Endothelial cell (in vitro differentiated cells): ENCODE measurements around the gene PPP1R7. TPM values are rescaled to one million over a fixed set of nuclear protein-coding genes. Genes with fewer than 3 reads are reported as not detected.
A peak's percentile ranks its signal among the peaks of the same experiment; 100 is the strongest.

Experiments used
- DNase-seq: peaks from one replicate; pipeline ENCODE4 v3.0.0; 2021; ENCODE audit warnings: low spot score
- H3K27ac Mint-ChIP-seq: one replicate; pipeline ENCODE4 v1.8.0; 2021; ENCODE audit warnings: mixed read lengths, inconsistent platforms; ENCODE audit not compliant: unreplicated experiment
- H3K27me3 Mint-ChIP-seq: one replicate; pipeline ENCODE4 v1.8.0; 2021; ENCODE audit warnings: mild to moderate bottlenecking, moderate library complexity, mixed read lengths, inconsistent platforms; ENCODE audit not compliant: unreplicated experiment
- H3K36me3 Mint-ChIP-seq: one replicate; pipeline ENCODE4 v1.8.0; 2021; ENCODE audit warnings: mild to moderate bottlenecking, low read depth, mixed read lengths, inconsistent platforms; ENCODE audit not compliant: unreplicated experiment
- H3K4me1 Mint-ChIP-seq: one replicate; pipeline ENCODE4 v1.8.0; 2021; ENCODE audit warnings: mild to moderate bottlenecking, mixed read lengths, inconsistent platforms; ENCODE audit not compliant: unreplicated experiment
- H3K4me3 Mint-ChIP-seq: one replicate; pipeline ENCODE4 v1.8.0; 2021; ENCODE audit warnings: mild to moderate bottlenecking, mixed read lengths, inconsistent platforms; ENCODE audit not compliant: unreplicated experiment
- H3K9me3 Mint-ChIP-seq: one replicate; pipeline ENCODE4 v1.8.0; 2021; ENCODE audit warnings: mixed read lengths, inconsistent platforms; ENCODE audit not compliant: unreplicated experiment
- CTCF ChIP-seq: fragments of 200-600 bp; sonication (generic); IDR thresholded peaks from one replicate; pipeline ENCODE4 v1.5.0; 2021; ENCODE audit warnings: antibody characterized with exemption; ENCODE audit not compliant: unreplicated experiment
- total RNA-seq: library from RNA; stranded (reverse); fragmentation: NEBNext Ultra II Directional; extraction: Animal tissue kit (Norgen Biotek cat#: 25700); gene quantifications from one replicate; pipeline ENCODE4 v1.2.1, GENCODE V29; 2021; ENCODE audit not compliant: unreplicated experiment

The PPP1R7 gene
- total RNA-seq, 1 donor from 2014 or later, result 61.6 TPM

- Mint-ChIP-seq H3K27me3 (peaks cover 20% of the 10 kb centered on the region), H3K9me3 (no peaks in the 10 kb centered on the region), H3K4me3 (no peak overlapping the region), H3K36me3 (peaks cover 43% of the 10 kb centered on the region), H3K4me1 (peaks cover 44% of the 10 kb centered on the region), H3K27ac (peak overlapping the region; percentile 55)
- TF ChIP-seq CTCF, result no peak
- DNase-seq, result no peak
Measured at GRCh38 chr2:241226723-241227572, 76.7 kb downstream of the PPP1R7 start.

- Mint-ChIP-seq H3K9me3 (no peaks in the 10 kb centered on the region), H3K36me3 (peaks cover 44% of the 10 kb centered on the region), H3K27ac (peak overlapping the region; percentile 55), H3K4me3 (no peak overlapping the region), H3K27me3 (peaks cover 24% of the 10 kb centered on the region), H3K4me1 (peaks cover 41% of the 10 kb centered on the region)
- no peak for DNase-seq
- TF ChIP-seq CTCF, result no peak
Measured at GRCh38 chr2:241227594-241227993, 77.3 kb downstream of the PPP1R7 start.

DNA sequence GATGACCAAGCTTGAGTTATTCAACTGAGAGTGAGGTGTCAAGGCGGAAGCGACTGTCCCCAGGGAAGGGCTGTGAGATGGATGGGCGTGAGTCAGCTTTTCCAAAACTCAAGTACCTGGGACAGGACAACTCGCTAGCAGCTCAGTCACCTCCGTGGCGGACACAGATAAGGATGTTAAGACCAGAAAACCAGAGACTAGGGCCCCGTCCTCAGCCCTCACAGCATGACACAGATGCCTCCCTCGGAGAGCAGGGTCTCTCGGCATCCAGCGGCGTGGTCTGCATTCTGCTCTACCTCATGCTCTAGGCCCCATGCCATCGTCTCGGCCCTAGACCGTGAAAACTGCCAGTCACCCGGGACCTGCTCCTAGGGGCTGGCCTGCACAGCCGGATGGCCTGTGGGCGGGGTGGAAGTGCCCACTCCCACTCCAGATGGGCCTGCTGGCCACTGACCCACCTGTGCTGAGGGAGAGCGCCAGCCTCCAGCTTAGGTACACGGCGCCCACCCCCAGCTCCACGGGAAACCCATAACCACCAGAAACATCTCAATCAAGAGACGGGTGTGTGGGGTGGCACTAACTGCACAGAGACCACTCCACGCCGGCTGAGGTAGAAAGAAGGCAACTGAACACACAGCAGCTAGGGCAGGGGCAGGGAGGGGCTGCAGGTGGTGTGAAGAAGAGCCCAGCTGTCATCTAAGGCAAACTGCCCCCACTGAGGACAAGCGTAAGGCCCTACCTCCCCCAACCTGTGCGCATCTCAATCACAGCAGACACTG lies 78.0 kb downstream of the PPP1R7 start:
- Mint-ChIP-seq H3K9me3 (no peaks in the 10 kb centered on the region), H3K36me3 (peaks cover 47% of the 10 kb centered on the region), H3K4me1 (peaks cover 41% of the 10 kb centered on the region), H3K4me3 (no peak overlapping the region), H3K27me3 (peaks cover 28% of the 10 kb centered on the region), H3K27ac (peak overlapping the region; percentile 6)
- no peak for TF ChIP-seq CTCF
- DNase-seq, result no peak

- peaks cover 54% of the 10 kb centered on the region for H3K36me3 Mint-ChIP-seq
- H3K4me1 Mint-ChIP-seq, result peaks cover 34% of the 10 kb centered on the region
- DNase-seq, result no peak
- H3K9me3 Mint-ChIP-seq, result no peaks in the 10 kb centered on the region
- peak overlapping the region; percentile 84 for H3K4me3 Mint-ChIP-seq
- H3K27me3 Mint-ChIP-seq, result peaks cover 28% of the 10 kb centered on the region
- no peak for TF ChIP-seq CTCF
- peak overlapping the region; percentile 70 for H3K27ac Mint-ChIP-seq
Measured at GRCh38 chr2:241228860-241229516, 78.7 kb downstream of the PPP1R7 start.
